AG08395 (cell line): ENCODE results near the gene SCYL1.
"Not testable (repeated sequence)": the region's sequence is repeated elsewhere in the genome, so short reads cannot be mapped to it uniquely, and the experiment has no call there.

Source experiments
- DNase-seq: peaks from one replicate; pipeline ENCODE4 v3.0.0; 2012; ENCODE audit warnings: mixed read lengths, low spot score

SCYL1 gene

DNA sequence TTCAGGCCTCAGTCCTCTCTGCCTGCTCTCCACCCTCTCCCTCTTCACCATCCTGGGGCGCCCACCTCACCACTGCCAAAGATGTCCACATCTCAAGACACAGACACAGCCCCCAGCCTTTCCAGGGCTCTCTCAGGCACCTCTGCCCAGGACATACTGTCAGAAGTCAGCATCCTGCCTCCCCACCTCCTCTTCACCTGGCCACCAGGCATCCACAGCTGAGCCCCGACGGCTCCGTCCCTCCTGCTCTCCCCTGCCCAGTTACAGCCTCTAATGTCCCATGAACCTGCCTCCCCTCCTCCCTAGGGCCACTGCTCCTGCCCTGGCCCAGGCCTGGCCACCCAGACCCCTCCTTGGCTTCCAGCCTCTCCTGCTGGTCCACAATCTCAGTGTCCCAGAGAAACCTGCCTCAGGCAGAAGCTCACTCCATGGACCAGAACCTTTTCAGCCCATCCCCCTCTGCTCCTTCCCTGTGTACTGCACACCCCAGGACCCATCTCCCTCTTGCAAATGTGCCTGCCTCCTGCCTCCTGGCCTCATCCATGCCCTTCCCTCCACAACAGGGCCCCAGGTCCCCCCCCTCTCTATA lies 30.1 kb downstream of the SCYL1 start:
- no peak for DNase-seq

- peak; percentile 94 for DNase-seq
Observed at GRCh38 chr11:65555693-65556231, 30.9 kb downstream of the SCYL1 start.

GRCh38 chr11:65556470-65557279 lies 31.8 kb downstream of the SCYL1 start:
- no peak for DNase-seq

- no peak for DNase-seq
Observed at GRCh38 chr11:65557280-65558001, 32.6 kb downstream of the SCYL1 start.

DNA sequence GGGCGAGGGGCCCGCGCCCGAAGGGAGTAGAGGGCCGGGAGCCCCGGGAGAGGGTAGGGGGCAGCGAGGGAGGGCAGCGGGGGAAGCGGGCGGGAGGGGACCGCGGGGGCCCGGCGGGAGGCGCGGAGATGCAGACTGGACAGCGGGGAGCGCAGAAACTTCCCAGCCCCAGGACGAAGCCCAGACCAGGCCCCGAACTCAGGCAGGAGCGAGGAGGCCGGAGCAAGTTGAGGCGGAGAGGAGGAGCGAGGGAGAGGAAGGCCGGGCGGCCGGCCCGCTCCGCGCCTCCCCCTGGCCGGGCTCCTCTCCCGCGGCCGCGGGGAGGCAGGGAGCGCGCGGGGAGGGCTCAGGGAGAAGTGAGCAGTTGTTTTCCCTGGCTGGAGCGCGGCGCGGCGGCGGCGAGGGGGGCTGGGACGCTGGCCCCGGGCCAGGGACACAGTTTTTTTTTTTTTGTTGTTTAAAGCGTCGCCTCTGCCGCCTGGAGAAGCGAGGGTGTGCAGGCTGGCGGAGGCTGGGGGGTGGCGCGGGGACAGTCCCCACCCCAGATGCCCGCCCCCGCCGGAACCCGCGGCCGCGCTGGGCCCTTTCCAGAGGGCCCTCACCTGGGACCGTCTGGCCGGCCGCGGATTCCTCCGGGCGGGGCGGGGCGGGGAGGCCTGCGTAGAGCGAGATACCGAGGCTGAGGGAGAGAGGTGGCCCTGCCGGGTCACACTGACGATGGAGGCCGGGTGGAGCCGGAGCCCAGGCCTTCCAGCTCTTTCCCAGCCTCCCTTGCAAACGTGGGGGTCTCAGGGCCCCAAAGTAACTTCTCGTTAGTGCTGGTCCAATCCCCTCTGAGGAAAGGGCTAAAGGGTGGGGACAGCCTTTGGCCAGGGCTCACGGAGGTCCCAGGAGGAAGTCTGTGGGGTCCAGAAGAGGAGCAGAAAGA lies 33.4 kb downstream of the SCYL1 start, which contains the start of gene LTBP3:
Gene LTBP3, minus strand, starts transcription at position 358 of the 928 bp plus-strand sequence. CDS start 400 bp downstream, outside the sequence.
- DNase-seq, result peak; percentile 88

- DNase-seq, result peak; percentile 46
Observed at GRCh38 chr11:65558930-65559509, 34.1 kb downstream of the SCYL1 start.

GRCh38 chr11:65559535-65559934 lies 34.7 kb downstream of the SCYL1 start:
- no peak for DNase-seq

GRCh38 chr11:65559951-65560537 lies 35.2 kb downstream of the SCYL1 start:
- peak; percentile 41 for DNase-seq

- DNase-seq, result peak; percentile 41
Observed at GRCh38 chr11:65560555-65561418, 35.9 kb downstream of the SCYL1 start.

DNA sequence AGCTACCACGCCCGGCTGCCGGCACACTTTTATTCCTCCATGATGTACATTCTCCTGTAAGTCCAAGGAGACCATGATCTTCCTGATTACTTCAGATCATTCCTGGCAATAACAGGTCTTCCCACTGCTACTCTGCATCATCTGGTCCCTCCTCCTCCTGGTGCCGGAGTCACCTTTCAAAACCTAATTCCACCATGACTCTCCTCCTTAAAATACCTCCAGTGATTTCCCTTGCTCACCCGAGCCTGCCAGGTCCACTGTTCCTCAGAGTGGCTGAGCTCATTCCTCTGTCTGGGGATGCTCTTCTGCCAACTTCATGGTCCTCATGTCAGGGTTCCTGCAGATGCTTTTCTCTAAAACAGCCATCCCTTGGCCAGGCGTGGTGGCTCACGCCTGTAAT lies 37.1 kb downstream of the SCYL1 start:
- no peak for DNase-seq

DNA sequence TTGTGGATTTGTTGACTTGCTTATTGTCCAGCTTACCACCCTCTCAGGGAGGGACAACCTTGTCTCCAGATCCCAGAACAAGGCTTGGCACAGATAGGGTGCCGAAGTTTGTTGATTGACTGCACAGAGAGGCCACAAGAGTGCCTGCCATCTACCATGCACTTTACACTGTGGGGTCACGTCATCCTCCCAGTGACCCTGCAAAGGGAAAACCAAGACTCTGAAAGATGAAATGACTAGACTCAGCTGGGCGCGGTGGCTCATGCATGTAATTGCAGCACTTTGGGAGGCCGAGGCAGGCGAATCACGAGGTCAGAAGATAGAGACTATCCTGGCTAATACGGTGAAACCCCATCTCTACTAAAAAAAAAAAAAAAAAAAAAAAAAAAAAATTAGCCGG lies 37.9 kb downstream of the SCYL1 start:
- no peak for DNase-seq

GRCh38 chr11:65563601-65564000 lies 38.7 kb downstream of the SCYL1 start:
- no peak for DNase-seq

DNA sequence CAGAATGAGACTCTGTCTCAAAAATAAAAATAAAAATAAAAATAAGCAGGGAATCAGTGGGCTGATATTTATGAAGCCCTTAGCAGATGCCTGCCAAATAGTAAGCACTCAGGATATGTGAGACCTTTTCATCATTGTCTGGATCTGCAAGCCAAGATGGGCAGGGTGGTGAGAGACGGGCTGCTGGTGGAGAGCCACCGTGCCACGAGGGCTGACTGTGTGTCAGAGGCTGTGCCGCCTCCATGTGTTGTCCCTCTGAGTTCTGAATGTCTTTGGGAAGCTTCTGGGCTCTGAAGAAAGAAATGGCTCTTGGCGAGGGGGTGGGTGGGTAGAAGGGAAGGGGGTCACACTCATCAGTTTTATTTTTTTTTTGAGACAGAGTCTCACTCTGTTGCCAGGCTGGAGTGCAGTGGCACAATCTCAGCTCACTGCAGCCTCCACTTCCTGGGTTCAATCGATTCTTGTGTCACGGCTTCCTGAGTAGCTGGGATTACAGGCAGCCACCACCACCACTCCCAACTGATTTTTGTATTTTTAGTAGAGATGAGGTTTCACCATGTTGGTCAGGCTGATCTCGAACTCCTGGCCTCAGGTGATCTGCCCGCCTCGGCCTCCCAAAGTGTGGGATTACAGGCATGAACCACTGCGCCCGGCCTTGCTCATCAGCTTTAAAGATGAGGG lies 40.1 kb downstream of the SCYL1 start:
- not testable (repeated sequence) for DNase-seq

GRCh38 chr11:65565624-65566453 lies 41.0 kb downstream of the SCYL1 start:
- DNase-seq, result no peak

GRCh38 chr11:65569164-65569972 lies 44.5 kb downstream of the SCYL1 start:
- DNase-seq, result peak; percentile 47

GRCh38 chr11:65569973-65570918 lies 45.4 kb downstream of the SCYL1 start, which contains the start of gene ZNRD2:
TSS of gene ZNRD2 (plus strand) at chr11:65570477. CDS start at chr11:65570492, 15 bp downstream.
- peak; percentile 97 for DNase-seq
